HepG2 (cell line): ENCODE data around the gene MED4. TPM values are rescaled to one million over a fixed set of nuclear protein-coding genes. Genes with fewer than 3 reads are reported as not detected.

Experiments used
- GATAD2A ChIP-seq: IDR thresholded peaks from 2 replicates; pipeline ENCODE4 v1.6.1; 2016
- HDAC1 ChIP-seq: sonication (generic); formaldehyde crosslinking; IDR thresholded peaks from 2 replicates; pipeline ENCODE4 v1.5.1; 2020; ENCODE audit warnings: mild to moderate bottlenecking, missing genetic modification reagents
- JUN ChIP-seq: sonication (generic); formaldehyde crosslinking; IDR thresholded peaks from 2 replicates; pipeline ENCODE4 v1.4.0; 2020; ENCODE audit warnings: mild to moderate bottlenecking, missing genetic modification reagents
- POGZ ChIP-seq: sonication (generic); formaldehyde crosslinking; IDR thresholded peaks from 2 replicates; pipeline ENCODE4 v1.4.0; 2020; ENCODE audit warnings: mild to moderate bottlenecking, missing genetic modification reagents
- SOX5 ChIP-seq: IDR thresholded peaks from 2 replicates; pipeline ENCODE4 v1.6.1; 2016; ENCODE audit warnings: borderline replicate concordance
- ZNF24 ChIP-seq: fragments of 450-650 bp; IDR thresholded peaks from 2 replicates; pipeline ENCODE4 v1.6.1; 2017; ENCODE audit warnings: antibody characterized with exemption, mild to moderate bottlenecking
- ZNF530 ChIP-seq: sonication (generic); formaldehyde crosslinking; IDR thresholded peaks from 2 replicates; pipeline ENCODE4 v1.5.0; 2020; ENCODE audit warnings: low read depth, mild to moderate bottlenecking, missing genetic modification reagents
- ZNF761 ChIP-seq: sonication (generic); formaldehyde crosslinking; conservative IDR thresholded peaks from 2 replicates; pipeline ENCODE4 v1.4.0; 2020; ENCODE audit warnings: mild to moderate bottlenecking, missing genetic modification reagents
- ZSCAN12 ChIP-seq: sonication (generic); formaldehyde crosslinking; IDR thresholded peaks from 2 replicates; pipeline ENCODE4 v1.9.0; 2021; ENCODE audit warnings: mild to moderate bottlenecking, missing genetic modification reagents
- polyA plus RNA-seq, 8 experiments: library from polyadenylated mRNA; depleted of rRNA in 3 of 8; stranded (reverse) in 7 of 8; unstranded in 1 of 8; fragments of >200 nt; fragmentation: Illumina TruSeq in 4 of 8; extraction: Trizol in 4 of 8; gene quantifications; 2 replicates each; pipeline versions ENCODE4 v1.2.1 to v1.2.3, GENCODE V29; 2011 to 2016; ENCODE audit warnings: low read depth in 4 of 8, missing spikeins in 1 of 8, mixed read lengths in 1 of 8; ENCODE audit not compliant: insufficient read depth in 1 of 8
- total RNA-seq, 5 experiments: library from RNA; depleted of rRNA; stranded (reverse); fragments of >200 nt; fragmentation: Illumina TruSeq; extraction: Trizol; gene quantifications; 2 replicates each; pipeline ENCODE4 v1.2.3, GENCODE V29; 2016; ENCODE audit warnings: low read depth in 1 of 5
- TF ChIP-seq, protein P1 (sequence below): IDR thresholded peaks from 2 replicates; pipeline ENCODE4 v1.6.1; 2016; ENCODE audit warnings: mild to moderate bottlenecking
- TF ChIP-seq, protein P2 (sequence below), 2 experiments: fragments of 450-650 bp in 1 of 2; sonication (generic) in 1 of 2; formaldehyde crosslinking; IDR thresholded peaks; 2 replicates each; pipeline versions ENCODE4 v1.5.0 to v1.8.0; 2020 to 2022; ENCODE audit warnings: mild to moderate bottlenecking in 1 of 2, missing genetic modification reagents in 1 of 2
- TF ChIP-seq, protein P3 (sequence below): sonication (generic); formaldehyde crosslinking; IDR thresholded peaks from 2 replicates; pipeline ENCODE4 v1.8.0; 2022; ENCODE audit warnings: mild to moderate bottlenecking, missing genetic modification reagents
- TF ChIP-seq, protein P4 (sequence below): sonication (generic); formaldehyde crosslinking; IDR thresholded peaks from 2 replicates; pipeline ENCODE4 v1.5.0; 2020; ENCODE audit warnings: missing genetic modification reagents
- TF ChIP-seq, protein P5 (sequence below): IDR thresholded peaks from 2 replicates; pipeline ENCODE4 v1.6.1; 2012; ENCODE audit warnings: inconsistent platforms

Gene MED4
- total and polyA plus RNA-seq, 2 of the 13 experiments (the other 11 are each of a cell fraction or from before 2014, with no cell fraction given), result 49.4 to 57.8 TPM

DNA sequence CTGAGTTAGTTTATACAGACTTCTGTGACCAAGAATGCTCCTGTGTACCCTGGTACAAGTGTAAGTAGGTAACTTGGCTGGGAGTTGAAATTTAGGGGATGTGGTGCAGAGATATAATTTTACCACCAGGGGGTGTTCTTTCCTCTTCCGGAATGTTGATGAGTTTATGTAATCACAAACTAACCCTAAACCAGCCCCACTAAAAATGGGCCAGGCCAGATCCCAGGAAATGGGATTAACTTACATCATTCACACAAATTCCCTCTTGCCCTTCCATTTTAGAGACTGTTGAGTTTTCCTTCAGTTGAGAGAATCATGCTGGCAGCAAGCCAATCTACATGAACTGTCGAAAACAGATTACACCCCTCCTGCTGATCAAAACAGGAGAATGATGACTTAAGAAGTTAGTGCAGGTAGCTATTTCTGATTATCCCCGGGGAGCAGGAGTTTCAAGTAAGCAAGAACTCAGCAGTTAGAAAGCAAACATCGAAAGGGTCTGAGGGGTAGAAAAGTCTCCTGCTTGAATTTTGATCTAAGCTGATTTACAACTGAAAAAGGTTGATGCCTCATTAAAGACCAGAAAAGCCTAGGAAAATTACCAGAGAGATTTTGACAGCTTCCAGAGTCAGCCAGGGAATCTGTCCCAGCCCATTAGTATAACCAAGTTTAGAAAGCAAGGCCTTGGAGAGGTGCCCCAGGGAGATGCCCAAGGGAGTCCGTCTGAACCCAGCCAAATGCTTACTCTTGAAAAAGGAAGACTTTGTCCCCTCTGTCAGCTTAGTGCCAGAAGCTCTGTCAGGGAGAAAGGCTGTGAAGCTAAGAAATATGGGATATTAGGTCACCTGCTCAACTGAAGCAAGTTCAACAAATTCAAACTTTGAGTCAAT is 32.3 kb upstream of the MED4 start (continued):
- peak; percentile 28; the same call in 1 of the 2 replicates for TF ChIP-seq POGZ (CRISPR knock-in tag)
- 0 out of 2 replicates have a peak, but pooled peaks have one; percentile 48 for TF ChIP-seq ZNF24
- TF ChIP-seq, protein P1, sequence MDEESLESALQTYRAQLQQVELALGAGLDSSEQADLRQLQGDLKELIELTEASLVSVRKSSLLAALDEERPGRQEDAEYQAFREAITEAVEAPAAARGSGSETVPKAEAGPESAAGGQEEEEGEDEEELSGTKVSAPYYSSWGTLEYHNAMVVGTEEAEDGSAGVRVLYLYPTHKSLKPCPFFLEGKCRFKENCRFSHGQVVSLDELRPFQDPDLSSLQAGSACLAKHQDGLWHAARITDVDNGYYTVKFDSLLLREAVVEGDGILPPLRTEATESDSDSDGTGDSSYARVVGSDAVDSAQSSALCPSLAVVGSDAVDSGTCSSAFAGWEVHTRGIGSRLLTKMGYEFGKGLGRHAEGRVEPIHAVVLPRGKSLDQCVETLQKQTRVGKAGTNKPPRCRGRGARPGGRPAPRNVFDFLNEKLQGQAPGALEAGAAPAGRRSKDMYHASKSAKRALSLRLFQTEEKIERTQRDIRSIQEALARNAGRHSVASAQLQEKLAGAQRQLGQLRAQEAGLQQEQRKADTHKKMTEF (CRISPR knock-in tag), result 0 out of 2 replicates have a peak, but pooled peaks have one; percentile 29
- no peak for TF ChIP-seq ZNF530 (CRISPR knock-in tag)
- TF ChIP-seq, protein P2, sequence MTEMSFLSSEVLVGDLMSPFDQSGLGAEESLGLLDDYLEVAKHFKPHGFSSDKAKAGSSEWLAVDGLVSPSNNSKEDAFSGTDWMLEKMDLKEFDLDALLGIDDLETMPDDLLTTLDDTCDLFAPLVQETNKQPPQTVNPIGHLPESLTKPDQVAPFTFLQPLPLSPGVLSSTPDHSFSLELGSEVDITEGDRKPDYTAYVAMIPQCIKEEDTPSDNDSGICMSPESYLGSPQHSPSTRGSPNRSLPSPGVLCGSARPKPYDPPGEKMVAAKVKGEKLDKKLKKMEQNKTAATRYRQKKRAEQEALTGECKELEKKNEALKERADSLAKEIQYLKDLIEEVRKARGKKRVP (CRISPR knock-in tag; IDR thresholded peaks at IDR 0.05), result peak in 1 of 2 experiments; percentile 45; a peak in 1 of 4 replicates
- TF ChIP-seq, protein P3, sequence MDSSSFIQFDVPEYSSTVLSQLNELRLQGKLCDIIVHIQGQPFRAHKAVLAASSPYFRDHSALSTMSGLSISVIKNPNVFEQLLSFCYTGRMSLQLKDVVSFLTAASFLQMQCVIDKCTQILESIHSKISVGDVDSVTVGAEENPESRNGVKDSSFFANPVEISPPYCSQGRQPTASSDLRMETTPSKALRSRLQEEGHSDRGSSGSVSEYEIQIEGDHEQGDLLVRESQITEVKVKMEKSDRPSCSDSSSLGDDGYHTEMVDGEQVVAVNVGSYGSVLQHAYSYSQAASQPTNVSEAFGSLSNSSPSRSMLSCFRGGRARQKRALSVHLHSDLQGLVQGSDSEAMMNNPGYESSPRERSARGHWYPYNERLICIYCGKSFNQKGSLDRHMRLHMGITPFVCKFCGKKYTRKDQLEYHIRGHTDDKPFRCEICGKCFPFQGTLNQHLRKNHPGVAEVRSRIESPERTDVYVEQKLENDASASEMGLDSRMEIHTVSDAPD (CRISPR knock-in tag), result no peak
- TF ChIP-seq, protein P4, sequence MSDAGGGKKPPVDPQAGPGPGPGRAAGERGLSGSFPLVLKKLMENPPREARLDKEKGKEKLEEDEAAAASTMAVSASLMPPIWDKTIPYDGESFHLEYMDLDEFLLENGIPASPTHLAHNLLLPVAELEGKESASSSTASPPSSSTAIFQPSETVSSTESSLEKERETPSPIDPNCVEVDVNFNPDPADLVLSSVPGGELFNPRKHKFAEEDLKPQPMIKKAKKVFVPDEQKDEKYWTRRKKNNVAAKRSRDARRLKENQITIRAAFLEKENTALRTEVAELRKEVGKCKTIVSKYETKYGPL (CRISPR knock-in tag), result peak; percentile 92
- no peak for TF ChIP-seq JUN (CRISPR knock-in tag)
- 0 out of 2 replicates have a peak, but pooled peaks have one; percentile 27 for TF ChIP-seq GATAD2A
- TF ChIP-seq, protein P5, sequence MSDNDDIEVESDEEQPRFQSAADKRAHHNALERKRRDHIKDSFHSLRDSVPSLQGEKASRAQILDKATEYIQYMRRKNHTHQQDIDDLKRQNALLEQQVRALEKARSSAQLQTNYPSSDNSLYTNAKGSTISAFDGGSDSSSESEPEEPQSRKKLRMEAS, result no peak
- 0 out of 2 replicates have a peak, but pooled peaks have one; percentile 32 for TF ChIP-seq HDAC1
- no peak for TF ChIP-seq ZNF761
- 0 out of 2 replicates have a peak, but pooled peaks have one; percentile 2 for TF ChIP-seq SOX5 (CRISPR knock-in tag)
- 0 out of 2 replicates have a peak, but pooled peaks have one; percentile 16 for TF ChIP-seq ZSCAN12 (CRISPR knock-in tag)
